Melanocyte of skin (primary cell): ENCODE results near the gene SLC2A10. TPM values are rescaled to one million over a fixed set of nuclear protein-coding genes. Genes with fewer than 3 reads are reported as not detected.

Experiments
- total RNA-seq, 2 donors: library from RNA; depleted of rRNA; stranded (reverse); fragments of >200 nt; gene quantifications; 2 replicates each; pipeline ENCODE4 v1.2.3, GENCODE V29; 2012

SLC2A10 gene
- 10 to 100 TPM in 1 of 2 donors, 1 to 10 TPM in 1; 8.3 to 13.4 TPM for total RNA-seq

GRCh38 chr20:46709459-46710152 lies at the start of gene SLC2A10:
Gene SLC2A10, plus strand, starts transcription at chr20:46709649. Its CDS starts 88 bp downstream, at chr20:46709737.

GRCh38 chr20:46689082-46689753 lies 20.2 kb upstream of the SLC2A10 start, which contains the start of gene TP53RK:
Gene TP53RK, minus strand, starts transcription at chr20:46689444. Its CDS starts 30 bp downstream, at chr20:46689414.

Other genes with a start within 250 kb of the SLC2A10 start
- 1 to 10 TPM; 3.7 to 5.2 TPM for gene ZNF334, start 196.1 kb upstream of the SLC2A10 start, total RNA-seq
- not detected for gene OCSTAMP, start 159.0 kb upstream of the SLC2A10 start, total RNA-seq
- gene SLC13A3, start 58.2 kb upstream of the SLC2A10 start, total RNA-seq = 1 to 10 TPM; 2.0 to 3.1 TPM
- 10 to 100 TPM; 16.5 to 29.0 TPM for gene TP53RK, start 20.2 kb upstream of the SLC2A10 start, total RNA-seq
- not detected for gene EYA2, start 185.2 kb downstream of the SLC2A10 start, total RNA-seq